Body of pancreas (tissue), 4 donors: ENCODE data around the gene TOGARAM1.

Source experiments
- POLR2A ChIP-seq, 3 donors: fragments of 450-650 bp; IDR thresholded peaks; one replicate each; pipeline ENCODE4 v1.6.1; 2016; ENCODE audit warnings: antibody characterized with exemption in 3 of 3, mild to moderate bottlenecking in 2 of 3
- TF ChIP-seq, protein P1 (sequence below), 7 experiments: fragments of 450-650 bp in 4 of 7; fragments of 200-600 bp in 3 of 7; sonication (generic) in 3 of 7; IDR thresholded peaks; one replicate each; pipeline ENCODE4 v1.5.1; 2016 to 2019; ENCODE audit warnings: antibody characterized with exemption in 7 of 7

GRCh38 chr14:44979740-44980356 lies 17.9 kb downstream of the TOGARAM1 start:
- TF ChIP-seq, protein P1, sequence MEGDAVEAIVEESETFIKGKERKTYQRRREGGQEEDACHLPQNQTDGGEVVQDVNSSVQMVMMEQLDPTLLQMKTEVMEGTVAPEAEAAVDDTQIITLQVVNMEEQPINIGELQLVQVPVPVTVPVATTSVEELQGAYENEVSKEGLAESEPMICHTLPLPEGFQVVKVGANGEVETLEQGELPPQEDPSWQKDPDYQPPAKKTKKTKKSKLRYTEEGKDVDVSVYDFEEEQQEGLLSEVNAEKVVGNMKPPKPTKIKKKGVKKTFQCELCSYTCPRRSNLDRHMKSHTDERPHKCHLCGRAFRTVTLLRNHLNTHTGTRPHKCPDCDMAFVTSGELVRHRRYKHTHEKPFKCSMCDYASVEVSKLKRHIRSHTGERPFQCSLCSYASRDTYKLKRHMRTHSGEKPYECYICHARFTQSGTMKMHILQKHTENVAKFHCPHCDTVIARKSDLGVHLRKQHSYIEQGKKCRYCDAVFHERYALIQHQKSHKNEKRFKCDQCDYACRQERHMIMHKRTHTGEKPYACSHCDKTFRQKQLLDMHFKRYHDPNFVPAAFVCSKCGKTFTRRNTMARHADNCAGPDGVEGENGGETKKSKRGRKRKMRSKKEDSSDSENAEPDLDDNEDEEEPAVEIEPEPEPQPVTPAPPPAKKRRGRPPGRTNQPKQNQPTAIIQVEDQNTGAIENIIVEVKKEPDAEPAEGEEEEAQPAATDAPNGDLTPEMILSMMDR (IDR thresholded peaks at IDR 0.05), result no peak
- TF ChIP-seq POLR2A (IDR thresholded peaks at IDR 0.05), result no peak
